HCEC 1CT (cell line): ENCODE results near the gene RNF41.

Experiments used
- DNase-seq: peaks from one replicate; pipeline ENCODE4 v3.0.0-alpha.2; 2017

RNF41 gene

GRCh38 chr12:56206452-56207166, 15.1 kb downstream of the RNF41 start:
- peak; percentile 57 for DNase-seq

GRCh38 chr12:56205445-56205844, 16.3 kb downstream of the RNF41 start:
- no peak for DNase-seq

GRCh38 chr12:56204275-56204674, 17.4 kb downstream of the RNF41 start:
- DNase-seq: no peak

- no peak for DNase-seq
Measured at GRCh38 chr12:56202838-56203237, 18.9 kb downstream of the RNF41 start.

GRCh38 chr12:56202366-56202765, 19.4 kb downstream of the RNF41 start:
- DNase-seq: no peak

- no peak for DNase-seq
Measured at GRCh38 chr12:56198836-56199235, 22.9 kb downstream of the RNF41 start.

GRCh38 chr12:56197921-56198635, 23.6 kb downstream of the RNF41 start:
- no peak for DNase-seq

- DNase-seq: peak; percentile 95
Measured at GRCh38 chr12:56196818-56197550, 24.7 kb downstream of the RNF41 start.

GRCh38 chr12:56193025-56193578, 28.6 kb downstream of the RNF41 start:
- peak; percentile 74 for DNase-seq

- DNase-seq: no peak
Measured at GRCh38 chr12:56192582-56192981, 29.1 kb downstream of the RNF41 start.

GRCh38 chr12:56190695-56191155, 31.0 kb downstream of the RNF41 start:
- peak; percentile 28 for DNase-seq

GRCh38 chr12:56189918-56190694, 31.6 kb downstream of the RNF41 start:
- peak; percentile 63 for DNase-seq

GRCh38 chr12:56189099-56189917, 32.4 kb downstream of the RNF41 start, which contains the start of gene SMARCC2:
Gene SMARCC2, minus strand, starts transcription at chr12:56189483. Its CDS starts 22 bp downstream, at chr12:56189461.
- peak; percentile 85 for DNase-seq

- DNase-seq: no peak
Measured at GRCh38 chr12:56188778-56189098, 33.0 kb downstream of the RNF41 start.

GRCh38 chr12:56188131-56188777, 33.5 kb downstream of the RNF41 start:
- DNase-seq: no peak

- no peak for DNase-seq
Measured at GRCh38 chr12:56186957-56187356, 34.8 kb downstream of the RNF41 start.

GRCh38 chr12:56178347-56178746, 43.4 kb downstream of the RNF41 start:
- no peak for DNase-seq

- DNase-seq: no peak
Measured at GRCh38 chr12:56172839-56173238, 48.9 kb downstream of the RNF41 start.

GRCh38 chr12:56169229-56169759, 52.4 kb downstream of the RNF41 start:
- DNase-seq: no peak

- DNase-seq: no peak
Measured at GRCh38 chr12:56165369-56165768, 56.4 kb downstream of the RNF41 start.

- DNase-seq: peak; percentile 11
Measured at GRCh38 chr12:56164345-56164729, 57.4 kb downstream of the RNF41 start.
